GM12872 (cell line): Measurements from ENCODE around the gene PCDHB10.
A peak's percentile ranks its signal among the peaks of the same experiment; 100 is the strongest.

Experiments used
- CTCF ChIP-seq: IDR thresholded peaks from 3 replicates; pipeline ENCODE4 v1.5.1; 2011; ENCODE audit warnings: low read depth, mild to moderate bottlenecking, low read length, moderate library complexity; ENCODE audit not compliant: insufficient read depth

The PCDHB10 gene

GRCh38 chr5:141192110-141192725 lies at the start of gene PCDHB10:
TSS of gene PCDHB10 (plus strand) at chr5:141192353. CDS start at chr5:141192553, 200 bp downstream.
- peak; percentile 44; the same call in 2 of the 3 replicates for TF ChIP-seq CTCF

- no peak for TF ChIP-seq CTCF
These were observed 42.3 kb upstream of the PCDHB10 start, which contains the start of gene PCDHB6 for GRCh38 chr5:141149812-141150211. TSS of gene PCDHB6 (plus strand) at chr5:141150057. CDS start at chr5:141150258, 201 bp downstream.

GRCh38 chr5:141150224-141150992 lies 41.7 kb upstream of the PCDHB10 start:
- TF ChIP-seq CTCF: no peak

- no peak for TF ChIP-seq CTCF
These were observed 41.2 kb upstream of the PCDHB10 start for GRCh38 chr5:141150993-141151325.

GRCh38 chr5:141155540-141156374 lies 36.4 kb upstream of the PCDHB10 start:
- no peak for TF ChIP-seq CTCF

GRCh38 chr5:141172381-141173204 lies 19.6 kb upstream of the PCDHB10 start, which contains the start of gene PCDHB7:
TSS of gene PCDHB7 (plus strand) at chr5:141172644. CDS start at chr5:141172836, 192 bp downstream.
- peak; percentile 28; the same call in 1 of the 3 replicates for TF ChIP-seq CTCF
